Calu3 (cell line): ENCODE results near the gene TMEM40. TPM values are rescaled to one million over a fixed set of nuclear protein-coding genes. Genes with fewer than 3 reads are reported as not detected.

ENCODE experiments used
- BruUV-seq: library from RNA; stranded (reverse); fragments of 400-500 nt; replicated peaks from 2 replicates; lab custom pipeline; 2021; lab: Mats Ljungman, UMichigan
- CTCF ChIA-PET: fragments of 300-600 bp; sonication (Branson Sonifier 250); formaldehyde crosslinking; loops from one replicate; lab custom pipeline; 2022; ENCODE audit warnings: antibody characterized with exemption; lab: Charles Lee
- DNase-seq: peaks from one replicate; pipeline ENCODE4 v3.0.0; 2022
- H3K27ac Mint-ChIP-seq: one replicate; pipeline ENCODE4 v1.8.0; 2022; ENCODE audit warnings: mixed read lengths; ENCODE audit not compliant: unreplicated experiment
- H3K27me3 Mint-ChIP-seq: one replicate; pipeline ENCODE4 v1.8.0; 2022; ENCODE audit warnings: mixed read lengths; ENCODE audit not compliant: unreplicated experiment
- H3K36me3 Mint-ChIP-seq: one replicate; pipeline ENCODE4 v1.8.0; 2022; ENCODE audit warnings: mild to moderate bottlenecking, moderate library complexity, mixed read lengths; ENCODE audit not compliant: insufficient read depth, unreplicated experiment
- H3K4me1 Mint-ChIP-seq: one replicate; pipeline ENCODE4 v1.8.0; 2022; ENCODE audit warnings: mild to moderate bottlenecking, low read depth, mixed read lengths; ENCODE audit not compliant: unreplicated experiment
- H3K4me3 Mint-ChIP-seq: one replicate; pipeline ENCODE4 v1.8.0; 2022; ENCODE audit warnings: mild to moderate bottlenecking, low read depth, moderate library complexity, mixed read lengths; ENCODE audit not compliant: unreplicated experiment
- H3K9me3 Mint-ChIP-seq: one replicate; pipeline ENCODE4 v1.8.0; 2022; ENCODE audit warnings: low read depth, mixed read lengths; ENCODE audit not compliant: unreplicated experiment
- intact Hi-C: fragments of 100-400 bp; cut with micrococcal nuclease; formaldehyde crosslinking; loops from one replicate; pipeline ENCODE4 v1.10.0; 2022; ENCODE audit not compliant: unreplicated experiment
- total RNA-seq: library from RNA; stranded (reverse); gene quantifications from 2 replicates; pipeline ENCODE4 v1.2.3, GENCODE V29; 2022
- TF ChIP-seq, protein P1 (sequence below): fragments of 200-600 bp; IDR thresholded peaks from one replicate; pipeline ENCODE4 v1.8.0; 2022; ENCODE audit warnings: antibody characterized with exemption; ENCODE audit not compliant: unreplicated experiment

The TMEM40 gene
- total RNA-seq, 1 experiment from 2014 or later, result 0.42 TPM

DNA sequence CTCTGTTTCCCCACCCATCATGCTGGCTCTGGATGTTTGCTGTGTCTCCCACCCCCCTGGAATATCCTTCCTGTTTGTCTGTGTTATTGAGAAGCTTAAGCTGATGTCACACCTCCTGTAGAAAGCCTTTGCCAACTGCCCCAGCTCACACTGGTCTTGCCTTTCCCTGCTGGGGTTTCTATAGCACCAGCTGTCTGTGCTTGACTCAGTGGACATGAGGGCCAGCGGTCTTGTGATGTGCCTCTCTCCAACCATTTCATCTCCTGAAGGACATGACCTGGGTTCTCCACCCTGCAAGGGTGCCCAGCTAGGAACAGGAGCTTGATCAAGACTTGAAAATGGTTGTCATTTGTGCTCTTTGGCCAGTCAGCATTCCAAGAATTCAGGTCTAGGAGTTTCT lies 14.7 kb downstream of the TMEM40 start:
- H3K4me3 Mint-ChIP-seq, result no peak overlapping the region
- intact Hi-C loops, result no loop called here
- no peak overlapping the region for H3K27ac Mint-ChIP-seq
- DNase-seq, result no peak
- TF ChIP-seq, protein P1, sequence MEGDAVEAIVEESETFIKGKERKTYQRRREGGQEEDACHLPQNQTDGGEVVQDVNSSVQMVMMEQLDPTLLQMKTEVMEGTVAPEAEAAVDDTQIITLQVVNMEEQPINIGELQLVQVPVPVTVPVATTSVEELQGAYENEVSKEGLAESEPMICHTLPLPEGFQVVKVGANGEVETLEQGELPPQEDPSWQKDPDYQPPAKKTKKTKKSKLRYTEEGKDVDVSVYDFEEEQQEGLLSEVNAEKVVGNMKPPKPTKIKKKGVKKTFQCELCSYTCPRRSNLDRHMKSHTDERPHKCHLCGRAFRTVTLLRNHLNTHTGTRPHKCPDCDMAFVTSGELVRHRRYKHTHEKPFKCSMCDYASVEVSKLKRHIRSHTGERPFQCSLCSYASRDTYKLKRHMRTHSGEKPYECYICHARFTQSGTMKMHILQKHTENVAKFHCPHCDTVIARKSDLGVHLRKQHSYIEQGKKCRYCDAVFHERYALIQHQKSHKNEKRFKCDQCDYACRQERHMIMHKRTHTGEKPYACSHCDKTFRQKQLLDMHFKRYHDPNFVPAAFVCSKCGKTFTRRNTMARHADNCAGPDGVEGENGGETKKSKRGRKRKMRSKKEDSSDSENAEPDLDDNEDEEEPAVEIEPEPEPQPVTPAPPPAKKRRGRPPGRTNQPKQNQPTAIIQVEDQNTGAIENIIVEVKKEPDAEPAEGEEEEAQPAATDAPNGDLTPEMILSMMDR, result no peak
- no peaks in the 10 kb centered on the region for H3K27me3 Mint-ChIP-seq
- no TSS peak for BruUV-seq
- no peaks in the 10 kb centered on the region for H3K4me1 Mint-ChIP-seq
- H3K36me3 Mint-ChIP-seq, result no peaks in the 10 kb centered on the region
- CTCF ChIA-PET, result interaction anchor here (1.0 kb wide), 1 partner anchor 66 kb away, joined by 3 read pairs; no protein-coding TSS in a partner anchor
- no peaks in the 10 kb centered on the region for H3K9me3 Mint-ChIP-seq

DNA sequence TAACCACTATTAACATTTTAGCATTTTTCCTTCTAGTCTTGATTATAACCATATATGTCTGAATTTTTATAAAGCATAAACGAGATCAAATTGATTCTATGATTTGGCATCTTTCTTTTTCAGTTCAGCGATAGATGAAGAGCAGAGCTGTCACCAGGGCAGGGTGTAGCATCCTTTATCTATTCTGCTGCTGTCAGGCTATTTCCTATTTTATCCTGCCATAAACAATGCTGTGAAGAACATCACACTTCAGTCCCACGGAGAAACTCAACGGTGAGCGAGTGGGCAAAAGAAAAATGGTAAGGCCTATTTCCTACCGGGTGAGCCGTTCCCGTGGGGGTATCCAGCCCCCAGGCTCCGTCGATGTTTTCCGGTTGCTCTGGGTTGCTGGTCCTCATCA lies 15.5 kb downstream of the TMEM40 start:
- DNase-seq, result no peak
- Mint-ChIP-seq H3K4me3 (no peak overlapping the region), H3K27me3 (no peaks in the 10 kb centered on the region), H3K9me3 (no peaks in the 10 kb centered on the region), H3K27ac (no peak overlapping the region), H3K36me3 (no peaks in the 10 kb centered on the region), H3K4me1 (no peaks in the 10 kb centered on the region)
- BruUV-seq, result no TSS peak
- intact Hi-C loops, result no loop called here
- TF ChIP-seq, protein P1, result no peak
- CTCF ChIA-PET, result no interaction called here

DNA sequence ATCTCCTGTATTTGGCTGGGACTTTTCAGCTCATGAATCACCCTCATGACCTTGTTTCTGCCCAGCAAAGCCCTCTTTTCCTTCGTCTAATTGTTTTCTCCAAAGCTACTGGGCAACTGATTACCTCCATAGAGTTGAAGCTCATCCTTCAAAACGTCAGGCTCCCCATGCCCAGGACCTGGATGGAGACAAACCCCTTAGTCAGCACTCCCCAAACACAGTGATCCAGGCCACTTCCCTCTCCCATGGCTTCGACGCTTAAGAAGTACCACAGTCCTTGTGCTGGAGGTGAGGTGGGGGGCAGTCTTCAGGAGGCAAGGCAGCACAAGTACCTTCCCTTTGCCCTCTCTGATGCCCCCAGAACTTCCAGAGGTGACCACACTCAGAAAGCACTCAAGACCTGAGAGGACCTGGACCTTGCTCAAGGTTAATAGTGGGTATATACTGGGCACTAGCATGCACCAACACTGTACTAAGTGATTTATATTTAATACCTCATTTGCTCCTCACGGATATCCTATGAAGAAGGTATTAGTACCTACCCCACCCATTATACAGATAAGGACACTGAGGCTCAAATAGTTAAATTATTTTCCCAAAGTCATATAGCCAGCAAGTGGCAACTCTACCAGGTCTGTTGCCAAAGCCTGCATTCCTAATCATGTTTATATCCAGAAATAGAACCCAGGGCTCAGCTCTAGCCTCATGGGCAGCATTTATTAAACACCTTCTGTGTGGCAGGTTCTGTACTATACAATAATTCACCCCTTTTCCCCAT lies 16.5 kb downstream of the TMEM40 start:
- no peak overlapping the region for H3K27ac Mint-ChIP-seq
- H3K36me3 Mint-ChIP-seq, result no peaks in the 10 kb centered on the region
- H3K4me1 Mint-ChIP-seq, result no peaks in the 10 kb centered on the region
- no peak for DNase-seq
- H3K27me3 Mint-ChIP-seq, result no peaks in the 10 kb centered on the region
- no peak overlapping the region for H3K4me3 Mint-ChIP-seq
- TF ChIP-seq, protein P1, result no peak
- no peaks in the 10 kb centered on the region for H3K9me3 Mint-ChIP-seq
- BruUV-seq, result no TSS peak
- CTCF ChIA-PET, result no interaction called here
- intact Hi-C loops, result no loop called here

DNA sequence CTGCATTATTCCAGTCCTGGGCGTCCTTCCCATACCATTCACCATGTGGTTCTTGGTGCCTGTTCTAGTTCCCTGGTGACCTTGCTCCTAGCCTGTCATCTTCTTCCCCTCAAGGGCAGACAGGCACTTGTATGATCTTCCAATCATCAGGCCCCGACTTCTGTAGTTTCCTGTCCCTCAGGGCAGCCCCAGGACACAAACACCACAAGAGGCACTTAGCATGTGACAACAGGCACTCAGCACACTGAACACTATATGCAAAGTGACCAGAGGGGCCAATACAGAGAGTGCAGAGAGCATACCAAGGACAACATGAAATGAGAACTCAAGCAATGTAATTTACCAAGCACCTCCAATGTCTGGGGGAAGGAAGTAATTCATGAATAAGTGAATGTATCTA lies 17.9 kb downstream of the TMEM40 start:
- H3K4me1 Mint-ChIP-seq, result no peaks in the 10 kb centered on the region
- H3K27me3 Mint-ChIP-seq, result no peaks in the 10 kb centered on the region
- no TSS peak for BruUV-seq
- H3K27ac Mint-ChIP-seq, result no peak overlapping the region
- no peaks in the 10 kb centered on the region for H3K9me3 Mint-ChIP-seq
- DNase-seq, result no peak
- intact Hi-C loops, result no loop called here
- no peaks in the 10 kb centered on the region for H3K36me3 Mint-ChIP-seq
- TF ChIP-seq, protein P1, result no peak
- CTCF ChIA-PET, result no interaction called here
- H3K4me3 Mint-ChIP-seq, result no peak overlapping the region
